Epithelial cell of esophagus (primary cell): ENCODE data around the gene C9orf85.
"Not testable (repeated sequence)": the region's sequence is repeated elsewhere in the genome, so short reads cannot be mapped to it uniquely, and the experiment has no call there.

Source experiments
- DNase-seq: peaks from one replicate; pipeline ENCODE4 v3.0.0; 2010; ENCODE audit warnings: low read depth
- H3K4me3 ChIP-seq: 2 replicates; pipeline ENCODE4 v1.5.1; 2011; ENCODE audit warnings: mild to moderate bottlenecking, low read length, control low read depth
- TF ChIP-seq, protein P1 (sequence below): IDR thresholded peaks from 2 replicates; pipeline ENCODE4 v1.5.1; 2011; ENCODE audit warnings: low read depth, mild to moderate bottlenecking, low read length, control low read depth, inconsistent platforms; ENCODE audit not compliant: insufficient read depth; ENCODE audit errors: missing control alignments

C9orf85 gene

DNA sequence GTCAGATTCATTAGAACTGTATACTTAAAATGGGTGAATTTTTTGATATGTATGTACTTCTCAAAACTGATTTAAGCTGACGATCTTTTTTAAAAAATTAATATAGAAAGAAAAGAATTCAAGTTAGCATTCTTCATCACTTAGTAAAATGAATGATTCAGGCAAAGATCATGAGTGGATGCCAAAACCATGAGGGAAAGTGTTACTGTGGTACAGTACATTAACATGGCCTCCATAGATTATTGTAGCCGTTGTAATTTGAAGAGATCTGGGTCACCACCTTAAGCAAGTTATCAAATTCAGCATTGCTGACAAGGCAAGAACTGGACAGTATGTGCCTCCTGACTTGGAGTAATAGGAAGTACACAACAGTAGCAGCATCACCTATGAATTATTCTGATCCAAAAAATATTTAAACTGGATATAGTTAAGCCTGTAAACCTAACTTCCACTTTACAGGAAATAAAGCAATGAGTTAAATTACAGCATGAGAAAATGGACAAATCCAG lies 29.7 kb downstream of the C9orf85 start:
- no peak overlapping the region for H3K4me3 ChIP-seq
- DNase-seq, result peak; percentile 38
- TF ChIP-seq, protein P1, sequence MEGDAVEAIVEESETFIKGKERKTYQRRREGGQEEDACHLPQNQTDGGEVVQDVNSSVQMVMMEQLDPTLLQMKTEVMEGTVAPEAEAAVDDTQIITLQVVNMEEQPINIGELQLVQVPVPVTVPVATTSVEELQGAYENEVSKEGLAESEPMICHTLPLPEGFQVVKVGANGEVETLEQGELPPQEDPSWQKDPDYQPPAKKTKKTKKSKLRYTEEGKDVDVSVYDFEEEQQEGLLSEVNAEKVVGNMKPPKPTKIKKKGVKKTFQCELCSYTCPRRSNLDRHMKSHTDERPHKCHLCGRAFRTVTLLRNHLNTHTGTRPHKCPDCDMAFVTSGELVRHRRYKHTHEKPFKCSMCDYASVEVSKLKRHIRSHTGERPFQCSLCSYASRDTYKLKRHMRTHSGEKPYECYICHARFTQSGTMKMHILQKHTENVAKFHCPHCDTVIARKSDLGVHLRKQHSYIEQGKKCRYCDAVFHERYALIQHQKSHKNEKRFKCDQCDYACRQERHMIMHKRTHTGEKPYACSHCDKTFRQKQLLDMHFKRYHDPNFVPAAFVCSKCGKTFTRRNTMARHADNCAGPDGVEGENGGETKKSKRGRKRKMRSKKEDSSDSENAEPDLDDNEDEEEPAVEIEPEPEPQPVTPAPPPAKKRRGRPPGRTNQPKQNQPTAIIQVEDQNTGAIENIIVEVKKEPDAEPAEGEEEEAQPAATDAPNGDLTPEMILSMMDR, result no peak

DNA sequence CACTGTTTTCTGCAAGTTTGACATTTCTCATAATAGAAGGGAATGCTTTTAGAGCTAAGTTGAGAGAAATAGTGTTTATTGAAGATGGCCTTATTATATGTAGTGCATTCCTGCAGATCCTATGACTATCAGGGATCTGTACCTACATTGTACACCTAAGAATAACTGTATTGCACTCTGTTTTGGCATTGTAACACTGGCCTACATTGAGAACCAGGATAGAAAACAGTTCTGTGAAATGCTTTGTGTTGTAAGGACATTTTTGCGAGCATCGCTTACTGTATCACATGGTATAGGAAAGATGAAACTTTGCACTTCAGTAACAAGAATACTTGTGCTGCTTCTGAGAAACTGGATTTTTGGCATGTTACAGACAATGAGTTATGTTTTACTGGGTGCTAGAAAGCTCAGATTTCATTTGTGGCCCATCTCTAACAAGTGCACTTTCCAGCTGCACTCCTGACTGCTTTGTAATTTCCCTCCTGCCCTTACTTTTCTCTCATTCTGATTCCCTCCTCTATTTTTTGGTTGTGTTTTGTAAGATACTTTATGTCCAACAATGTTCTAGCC lies 30.6 kb downstream of the C9orf85 start:
- DNase-seq, result no peak
- no peak overlapping the region for H3K4me3 ChIP-seq
- TF ChIP-seq, protein P1, result no peak

DNA sequence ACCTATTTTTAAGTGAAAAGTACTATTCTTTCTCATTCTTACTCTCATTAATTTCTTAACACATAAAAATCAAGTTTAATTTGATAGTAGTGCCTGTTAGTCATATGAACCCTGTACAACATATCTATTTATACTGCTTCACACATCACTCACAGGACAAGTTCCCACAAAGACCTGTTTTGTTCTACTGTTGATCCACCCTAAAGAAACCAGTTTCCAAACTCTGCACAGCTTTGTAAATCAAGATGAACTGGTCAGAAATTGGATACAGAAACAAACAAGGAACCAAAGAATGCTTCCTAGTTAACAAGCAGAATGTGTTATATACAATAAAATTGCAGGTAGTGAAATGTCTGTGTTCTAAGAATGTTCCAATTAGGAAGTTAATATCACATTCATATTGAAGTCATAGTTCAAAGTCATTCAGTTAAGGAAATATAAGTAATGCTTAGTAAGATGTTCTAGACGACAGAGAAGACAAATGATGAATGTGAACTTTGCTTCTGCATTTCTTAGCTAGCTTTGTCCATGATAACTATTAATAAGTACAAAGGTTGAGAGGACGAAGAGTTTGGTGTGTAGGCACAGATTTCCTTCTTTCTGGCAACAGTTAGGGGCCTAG lies 33.4 kb downstream of the C9orf85 start:
- no peak overlapping the region for H3K4me3 ChIP-seq
- DNase-seq, result peak; percentile 95

DNA sequence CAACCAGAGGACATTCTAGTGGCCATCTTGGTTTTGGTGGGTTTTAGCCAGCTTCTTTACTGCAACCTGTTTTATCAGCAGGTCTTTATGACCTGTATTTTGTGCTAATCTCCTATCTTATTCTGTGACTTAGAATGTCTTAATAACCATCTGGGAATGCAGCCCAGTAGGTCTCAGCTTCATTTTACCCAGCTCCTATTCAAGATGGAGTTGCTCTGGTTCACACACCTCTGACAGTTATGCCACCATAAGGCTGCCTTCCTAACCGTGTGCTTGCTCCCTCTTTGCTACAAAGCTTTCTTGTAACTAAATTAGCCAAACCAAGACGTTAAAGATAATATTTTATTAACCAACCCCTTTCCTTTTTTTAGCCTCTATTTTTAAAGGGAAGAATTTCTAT lies 43.2 kb downstream of the C9orf85 start:
- not testable (repeated sequence) for DNase-seq

More for the DNA sequence above, 33.4 kb downstream of the C9orf85 start:
- TF ChIP-seq, protein P1, result no peak

DNA sequence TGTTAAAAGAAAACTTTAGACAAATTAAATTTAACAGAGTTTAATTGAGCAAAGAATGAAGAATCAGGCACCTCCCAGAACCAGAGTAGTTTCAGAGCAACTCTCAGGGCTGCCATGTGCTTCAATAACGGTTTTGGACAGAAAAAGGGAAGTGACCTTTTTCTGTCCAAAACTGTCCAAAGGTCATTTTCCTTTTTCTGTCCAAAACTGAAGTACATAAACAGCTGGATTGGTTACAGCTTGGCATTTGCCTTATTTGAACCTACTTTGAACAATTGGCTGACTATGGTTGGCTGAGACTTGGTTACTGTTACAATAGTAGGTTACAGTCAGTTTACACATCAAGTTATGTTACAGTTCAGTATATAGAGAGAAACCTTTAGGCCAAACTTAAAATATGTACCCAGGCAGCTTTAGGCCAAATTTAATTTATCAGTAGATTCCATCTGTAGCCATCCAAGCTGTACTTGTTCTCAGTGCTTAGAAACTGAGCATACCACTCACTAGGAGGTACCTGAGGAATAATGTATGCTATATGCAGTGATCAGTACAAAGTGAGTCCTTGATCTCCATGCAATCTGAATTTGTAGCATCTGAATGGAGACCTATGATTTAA lies 44.0 kb downstream of the C9orf85 start:
- DNase-seq, result no peak
- H3K4me3 ChIP-seq, result no peak overlapping the region
- TF ChIP-seq, protein P1, result no peak

More for the DNA sequence above, 43.2 kb downstream of the C9orf85 start:
- not testable (repeated sequence) for H3K4me3 ChIP-seq

DNA sequence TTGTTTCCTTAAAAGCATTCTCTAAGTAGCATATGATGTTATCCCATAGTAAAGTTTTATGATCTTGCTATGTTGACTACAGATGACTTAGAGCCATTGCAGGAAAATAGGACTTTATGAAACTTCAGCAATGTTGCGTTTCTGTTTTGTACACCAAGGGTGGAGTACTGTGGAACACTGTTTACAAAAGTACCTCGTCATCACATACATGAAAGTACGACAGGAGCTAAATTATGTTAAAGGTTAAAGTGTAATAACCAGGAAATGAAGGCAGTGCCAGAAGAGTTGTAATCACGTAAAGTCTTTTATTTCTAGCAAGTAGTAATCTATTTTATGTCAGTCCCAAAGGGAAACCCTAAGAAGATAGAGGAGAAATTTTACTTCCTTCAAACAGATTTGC lies 50.9 kb downstream of the C9orf85 start:
- DNase-seq, result peak; percentile 25

DNA sequence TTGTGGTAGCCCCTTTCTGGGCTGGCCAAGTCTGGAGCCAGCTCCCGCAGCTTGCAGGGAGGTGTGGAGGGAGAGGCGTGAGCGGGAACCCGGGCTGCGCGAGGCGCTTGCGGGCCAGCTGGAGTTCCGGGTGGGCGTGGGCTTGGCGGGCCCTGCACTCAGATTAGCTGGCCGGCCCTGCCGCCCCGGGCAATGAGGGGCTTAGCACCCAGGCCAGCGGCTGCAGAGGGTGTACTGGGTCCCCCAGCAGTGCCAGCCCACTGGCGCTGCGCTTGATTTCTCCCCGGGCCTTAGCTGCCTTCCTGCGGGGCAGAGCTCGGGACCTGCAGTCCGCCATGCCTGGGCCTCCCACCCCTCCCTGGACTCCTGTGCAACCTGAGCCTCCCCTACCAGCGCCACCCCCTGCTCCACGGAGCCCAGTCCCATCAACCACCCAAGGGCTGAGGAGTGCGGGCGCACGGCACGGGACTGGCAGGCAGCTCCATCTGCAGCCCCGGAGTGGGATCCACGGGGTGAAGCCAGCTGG lies 52.1 kb downstream of the C9orf85 start:
- not testable (repeated sequence) for DNase-seq, H3K4me3 ChIP-seq

More for the DNA sequence above, 50.9 kb downstream of the C9orf85 start:
- H3K4me3 ChIP-seq, result no peak overlapping the region
- TF ChIP-seq, protein P1, result no peak
